Right lobe of liver (tissue), 6 donors: ENCODE data around the gene COPZ1. TPM values are rescaled to one million over a fixed set of nuclear protein-coding genes. Genes with fewer than 3 reads are reported as not detected.
A peak's percentile ranks its signal among the peaks of the same experiment; 100 is the strongest.

Experiments used
- ATAC-seq, 4 donors: fragments of 200-7000 bp; cut with Tn5 transposase; one replicate each; pipeline ENCODE4 v1.9.1; 2020; ENCODE audit warnings: mild to moderate bottlenecking in 4 of 4, moderate library complexity in 4 of 4
- DNase-seq, 3 donors: peaks; one replicate each; pipeline ENCODE4 v3.0.0-alpha.2; 2020
- H3K27ac ChIP-seq, 3 donors: fragments of 200-600 bp; one replicate each; pipeline ENCODE4 v1.8.0; 2022
- H3K27me3 ChIP-seq, 2 donors: fragments of 200-600 bp; one replicate each; pipeline ENCODE4 v1.8.0; 2022
- H3K36me3 ChIP-seq, 4 donors: fragments of 200-600 bp; sonication (generic) in 1 of 4; one replicate each; pipeline versions ENCODE4 v1.5.1 to v1.8.0; 2017 to 2022; ENCODE audit warnings: control low read depth in 1 of 4
- H3K4me1 ChIP-seq, 4 donors: fragments of 200-600 bp; sonication (generic) in 1 of 4; one replicate each; pipeline versions ENCODE4 v1.5.1 to v1.8.0; 2017 to 2022; ENCODE audit warnings: control low read depth in 1 of 4
- H3K4me3 ChIP-seq, 3 donors: fragments of 200-600 bp; one replicate each; pipeline ENCODE4 v1.8.0; 2022
- H3K9me3 ChIP-seq, 4 donors: fragments of 200-600 bp; sonication (generic) in 1 of 4; one replicate each; pipeline versions ENCODE4 v1.5.1 to v1.8.0; 2017 to 2022; ENCODE audit warnings: control low read depth in 1 of 4
- POLR2A ChIP-seq: fragments of 450-650 bp; IDR thresholded peaks from one replicate; pipeline ENCODE4 v1.6.1; 2017; ENCODE audit warnings: antibody characterized with exemption, mild to moderate bottlenecking
- WGBS: methylation state at CpG from one replicate; pipeline ENCODE4 v1.1.6; 2018; ENCODE audit warnings: low coverage, low lambda C conversion rate; ENCODE audit not compliant: insufficient coverage; ENCODE audit errors: missing lambda C conversion rate; 5-methylcytosine and 5-hydroxymethylcytosine counted together
- intact Hi-C, 2 donors: fragments of 100-400 bp; cut with DNase I; formaldehyde crosslinking; loops; one replicate each; pipeline versions ENCODE4 v1.11.2 to v1.14.1; 2022
- total RNA-seq, 6 experiments: library from RNA; depleted of rRNA in 2 of 6; stranded (reverse); fragments of >200 nt in 2 of 6; fragmentation: NEBNext Ultra II Directional in 3 of 6; extraction: Animal tissue kit (Norgen Biotek cat#: 25700) in 3 of 6; gene quantifications; one replicate each; pipeline versions ENCODE4 v1.1.0 to v1.2.4, GENCODE V29; 2016 to 2023
- TF ChIP-seq, protein P1 (sequence below), 4 donors: fragments of 200-600 bp in 3 of 4; fragments of 450-650 bp in 1 of 4; IDR thresholded peaks; one replicate each; pipeline versions ENCODE4 v1.5.1 to v1.8.0; 2016 to 2022; ENCODE audit warnings: antibody characterized with exemption in 4 of 4, mild to moderate bottlenecking in 2 of 4
- donor health status: DM: no; HTN: yes; CAD: no.
- donor health status: DM: no; HTN: no; CAD: no.
- donor health status: DM: no; HTN: no; CAD: no.
- donor health status: DM: no; HTN: yes; CAD: no.
- donor health status: DM: no; HTN: yes; CAD: no.

COPZ1 gene
- total RNA-seq, 6 experiments from 2014 or later = 67.3 to 89.2 (median 74.9) TPM

- TF ChIP-seq, protein P1, sequence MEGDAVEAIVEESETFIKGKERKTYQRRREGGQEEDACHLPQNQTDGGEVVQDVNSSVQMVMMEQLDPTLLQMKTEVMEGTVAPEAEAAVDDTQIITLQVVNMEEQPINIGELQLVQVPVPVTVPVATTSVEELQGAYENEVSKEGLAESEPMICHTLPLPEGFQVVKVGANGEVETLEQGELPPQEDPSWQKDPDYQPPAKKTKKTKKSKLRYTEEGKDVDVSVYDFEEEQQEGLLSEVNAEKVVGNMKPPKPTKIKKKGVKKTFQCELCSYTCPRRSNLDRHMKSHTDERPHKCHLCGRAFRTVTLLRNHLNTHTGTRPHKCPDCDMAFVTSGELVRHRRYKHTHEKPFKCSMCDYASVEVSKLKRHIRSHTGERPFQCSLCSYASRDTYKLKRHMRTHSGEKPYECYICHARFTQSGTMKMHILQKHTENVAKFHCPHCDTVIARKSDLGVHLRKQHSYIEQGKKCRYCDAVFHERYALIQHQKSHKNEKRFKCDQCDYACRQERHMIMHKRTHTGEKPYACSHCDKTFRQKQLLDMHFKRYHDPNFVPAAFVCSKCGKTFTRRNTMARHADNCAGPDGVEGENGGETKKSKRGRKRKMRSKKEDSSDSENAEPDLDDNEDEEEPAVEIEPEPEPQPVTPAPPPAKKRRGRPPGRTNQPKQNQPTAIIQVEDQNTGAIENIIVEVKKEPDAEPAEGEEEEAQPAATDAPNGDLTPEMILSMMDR (IDR thresholded peaks at IDR 0.05) = peak; percentile 67 to 75 (median 74)
- no peak for TF ChIP-seq POLR2A
- intact Hi-C loops = loop anchor here (10.0 kb wide), 3 partner anchors 74 to 144 kb away; no protein-coding TSS in a partner anchor
- Histone ChIP-seq H3K27me3 (no peaks in the 10 kb centered on the region), H3K27ac (no peak overlapping the region), H3K9me3 (no peaks in the 10 kb centered on the region), H3K4me1 (peaks cover 0 to 12% (median 0%) of the 10 kb centered on the region in 4 donors), H3K36me3 (no peaks in the 10 kb centered on the region), H3K4me3 (peak overlapping the region in 2 of 3 donors; percentile 7 to 15)
- peak; percentile 77 to 85 (median 82) for ATAC-seq
- 15% methylated on average over 25 of the region's 40 CpGs for whole genome bisulfite sequencing
- peak; percentile 86 to 89 (median 88) for DNase-seq
These were observed 44.0 kb downstream of the COPZ1 start for GRCh38 chr12:54368709-54369596.

DNA sequence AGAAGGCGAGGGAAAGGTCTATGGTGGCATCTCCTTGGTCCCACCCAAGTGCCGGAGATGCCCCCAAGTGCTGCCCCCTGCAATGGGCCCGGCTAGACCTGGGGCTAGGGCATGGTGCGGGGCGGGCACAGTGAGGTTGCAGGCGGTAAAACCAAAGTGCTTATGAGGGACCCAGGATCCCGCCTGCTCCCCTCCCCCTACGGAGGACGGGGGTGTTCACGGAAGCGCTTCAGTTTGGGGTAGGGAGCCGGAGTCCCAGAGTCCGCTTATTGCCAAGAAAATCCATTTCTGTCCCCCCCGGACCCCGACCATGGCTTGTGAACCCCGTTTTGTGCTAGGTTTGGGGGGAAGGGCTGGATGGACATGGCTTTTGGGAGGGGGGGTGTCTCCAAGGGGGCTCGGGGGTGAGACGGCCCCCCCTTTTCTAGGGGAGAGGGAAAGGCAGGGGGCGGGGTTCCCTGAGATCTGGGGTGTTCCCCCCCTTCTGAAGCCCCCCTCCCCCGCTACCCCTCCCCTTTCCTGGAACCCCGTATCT lies 44.7 kb downstream of the COPZ1 start:
- no peak for ATAC-seq
- no peaks in the 10 kb centered on the region for H3K9me3 ChIP-seq
- WGBS = 56% methylated on average over 6 of the region's 21 CpGs
- H3K4me3 ChIP-seq = peak overlapping the region in 1 of 3 donors; percentile 26
- intact Hi-C loops = loop anchor here (10.0 kb wide), 3 partner anchors 75 to 145 kb away; no protein-coding TSS in a partner anchor
- H3K27me3 ChIP-seq = no peaks in the 10 kb centered on the region
- TF ChIP-seq, protein P1 (IDR thresholded peaks at IDR 0.05) = no peak
- TF ChIP-seq POLR2A = no peak
- no peak overlapping the region for H3K27ac ChIP-seq
- DNase-seq = no peak
- H3K36me3 ChIP-seq = no peaks in the 10 kb centered on the region
- peaks cover 0 to 12% (median 0%) of the 10 kb centered on the region in 4 donors for H3K4me1 ChIP-seq

- H3K4me1 ChIP-seq = peaks cover 0 to 12% (median 0%) of the 10 kb centered on the region in 4 donors
- H3K9me3 ChIP-seq = no peaks in the 10 kb centered on the region
- H3K27me3 ChIP-seq = no peaks in the 10 kb centered on the region
- H3K4me3 ChIP-seq = peak overlapping the region in 1 of 3 donors; percentile 26
- no peak overlapping the region for H3K27ac ChIP-seq
- intact Hi-C loops = no loop called here
- H3K36me3 ChIP-seq = no peaks in the 10 kb centered on the region
- 35% methylated on average over 2 of the region's 44 CpGs for WGBS
- DNase-seq (peak; percentile 63 to 75 (median 71)), ATAC-seq (peak; percentile 71 to 87 (median 80))
- TF ChIP-seq, protein P1 (IDR thresholded peaks at IDR 0.05) = peak; percentile 67 to 91 (median 74)
- TF ChIP-seq POLR2A = no peak
These were observed 45.3 kb downstream of the COPZ1 start for GRCh38 chr12:54370171-54370730.

- DNase-seq = no peak
- H3K27me3 ChIP-seq = no peaks in the 10 kb centered on the region
- H3K4me1 ChIP-seq = peaks cover 0 to 12% (median 0%) of the 10 kb centered on the region in 4 donors
- intact Hi-C loops = no loop called here
- H3K4me3 ChIP-seq = no peak overlapping the region
- no peak for ATAC-seq
- WGBS = 38% methylated on average over 1 of the region's 5 CpGs
- no peaks in the 10 kb centered on the region for H3K9me3 ChIP-seq
- H3K27ac ChIP-seq = no peak overlapping the region
- TF ChIP-seq, protein P1 (IDR thresholded peaks at IDR 0.05) = no peak
- no peak for TF ChIP-seq POLR2A
- no peaks in the 10 kb centered on the region for H3K36me3 ChIP-seq
These were observed 46.6 kb downstream of the COPZ1 start for GRCh38 chr12:54371328-54372112.
